M059J (cell line): ENCODE measurements around the gene EYA3. TPM values are rescaled to one million over a fixed set of nuclear protein-coding genes. Genes with fewer than 3 reads are reported as not detected.

Source experiments
- DNase-seq: peaks from one replicate; pipeline ENCODE4 v3.0.0-alpha.2; 2012; ENCODE audit warnings: low read depth
- total RNA-seq: library from RNA; depleted of rRNA; stranded (reverse); fragments of >200 nt; shearing (Covaris generic); gene quantifications from 2 replicates; pipeline ENCODE4 v1.2.3, GENCODE V29; 2014; rRNA removed

EYA3 gene, protein sequence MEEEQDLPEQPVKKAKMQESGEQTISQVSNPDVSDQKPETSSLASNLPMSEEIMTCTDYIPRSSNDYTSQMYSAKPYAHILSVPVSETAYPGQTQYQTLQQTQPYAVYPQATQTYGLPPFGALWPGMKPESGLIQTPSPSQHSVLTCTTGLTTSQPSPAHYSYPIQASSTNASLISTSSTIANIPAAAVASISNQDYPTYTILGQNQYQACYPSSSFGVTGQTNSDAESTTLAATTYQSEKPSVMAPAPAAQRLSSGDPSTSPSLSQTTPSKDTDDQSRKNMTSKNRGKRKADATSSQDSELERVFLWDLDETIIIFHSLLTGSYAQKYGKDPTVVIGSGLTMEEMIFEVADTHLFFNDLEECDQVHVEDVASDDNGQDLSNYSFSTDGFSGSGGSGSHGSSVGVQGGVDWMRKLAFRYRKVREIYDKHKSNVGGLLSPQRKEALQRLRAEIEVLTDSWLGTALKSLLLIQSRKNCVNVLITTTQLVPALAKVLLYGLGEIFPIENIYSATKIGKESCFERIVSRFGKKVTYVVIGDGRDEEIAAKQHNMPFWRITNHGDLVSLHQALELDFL
- 20.0 and 25.4 TPM in 2 replicates for total RNA-seq

DNA sequence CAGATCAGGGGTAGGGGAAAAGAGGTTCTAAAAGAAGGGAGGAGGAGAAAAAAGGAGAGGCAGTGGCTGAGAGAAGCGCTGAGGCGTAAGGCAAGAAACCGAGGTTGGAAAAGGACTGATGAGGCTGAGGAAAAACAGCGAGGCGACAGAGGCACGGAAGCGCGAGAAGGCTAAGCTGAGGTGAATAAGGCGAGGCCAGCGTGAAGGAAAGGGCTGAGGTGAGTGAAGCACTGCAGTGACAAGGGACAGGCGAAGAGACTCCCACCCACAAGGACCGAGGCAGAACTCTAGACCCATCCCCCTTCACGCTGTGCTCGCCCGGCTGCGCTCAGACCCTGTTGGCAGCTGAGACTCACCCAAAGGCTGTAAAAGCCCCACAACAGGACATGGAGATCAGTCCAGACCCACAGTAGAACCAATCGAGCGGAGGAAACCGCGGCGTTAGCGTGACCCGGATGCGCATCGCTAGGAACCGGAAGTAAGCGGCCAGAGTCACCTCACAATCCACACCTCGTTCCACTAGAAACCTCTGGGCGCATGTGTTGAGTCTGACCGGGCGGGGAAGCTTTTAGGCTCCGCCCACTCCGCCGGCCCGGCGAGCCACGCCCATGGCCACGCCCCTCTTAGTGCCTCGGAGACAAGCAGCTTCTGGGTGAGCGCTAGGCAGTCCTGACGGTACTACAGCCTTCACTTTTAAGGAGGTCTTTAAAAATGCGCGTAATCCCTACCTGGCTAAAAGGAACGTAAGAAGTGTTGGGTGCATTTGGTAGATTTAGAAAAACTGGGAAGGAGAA, at the start of gene EYA3:
Gene EYA3 (minus strand): TSS at position 443 of the 794 bp plus-strand sequence. CDS start 30,584 bp downstream, outside the sequence.
- DNase-seq: peak; percentile 98

DNA sequence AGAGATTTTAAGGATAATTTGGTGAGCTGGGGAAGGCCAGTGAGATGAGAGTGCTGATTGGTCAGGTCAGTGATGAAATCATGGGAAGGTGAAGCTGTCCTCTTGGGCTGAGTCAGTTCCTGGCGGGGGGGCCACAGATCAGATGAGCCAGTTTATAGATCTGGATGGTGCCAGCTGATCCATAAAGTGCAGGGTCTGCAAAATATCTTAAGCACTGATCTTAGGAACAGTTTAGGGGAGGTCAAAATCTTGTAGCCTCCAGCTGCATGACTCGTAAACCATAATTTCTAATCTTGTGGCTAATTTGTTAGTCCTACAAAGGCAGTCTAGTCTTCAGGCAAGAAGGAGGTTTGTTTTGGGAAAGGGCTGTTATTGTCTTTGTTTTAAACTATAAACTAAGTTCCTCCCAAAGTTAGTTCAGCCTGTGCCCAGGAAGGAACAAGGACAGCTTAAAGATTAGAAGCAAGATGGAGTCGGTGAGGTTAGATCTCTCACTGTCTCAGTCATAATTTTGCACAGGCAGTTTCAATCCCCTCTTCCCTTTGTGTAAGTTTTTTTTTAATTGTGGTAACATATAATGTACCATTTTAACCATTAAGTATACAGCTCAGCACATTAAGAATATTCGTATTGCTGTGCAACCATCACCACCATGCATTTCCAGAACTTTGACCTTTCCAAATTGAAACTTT, 48.7 kb upstream of the EYA3 start:
- peak; percentile 93 for DNase-seq

- peak; percentile 56 for DNase-seq
These were observed 47.9 kb upstream of the EYA3 start for GRCh38 chr1:28136169-28136921.

DNA sequence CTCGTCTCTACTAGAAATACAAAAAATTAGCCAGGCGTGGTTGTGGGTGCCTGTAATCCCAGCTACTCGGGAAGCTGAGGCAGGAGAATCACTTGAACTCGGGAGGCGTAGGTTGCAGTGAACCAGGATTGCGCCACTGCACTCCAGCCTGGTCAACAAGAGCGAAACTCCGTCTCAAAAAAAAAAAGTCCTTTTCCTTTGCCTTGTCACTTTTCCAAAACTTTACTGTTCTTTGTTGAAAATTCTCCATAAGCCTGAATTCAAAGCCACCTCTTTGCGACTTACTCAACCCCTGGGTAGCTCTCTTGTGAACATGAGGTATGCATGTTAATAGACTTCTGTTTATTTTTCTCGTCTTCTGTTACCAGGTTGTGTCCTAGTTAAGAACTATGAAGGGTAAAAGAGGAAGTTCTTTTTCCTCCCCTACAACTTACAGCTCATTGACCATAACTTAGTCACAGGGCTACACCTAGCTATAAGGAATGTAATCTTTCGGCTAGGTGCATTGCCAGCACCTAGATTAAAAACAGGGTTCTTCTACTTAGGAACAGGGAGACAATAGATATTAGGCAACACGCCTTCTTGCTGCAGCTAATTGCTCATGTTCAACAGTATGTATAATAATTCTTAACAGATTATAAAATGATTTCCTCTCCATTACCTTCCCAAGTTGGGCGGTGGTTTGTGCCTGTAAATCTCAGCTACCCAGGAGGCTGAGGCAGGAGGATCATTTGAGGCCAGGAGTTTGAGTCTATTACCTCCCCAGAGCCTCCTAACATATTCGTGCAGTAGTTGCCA, 47.2 kb upstream of the EYA3 start:
- DNase-seq: peak; percentile 87

DNA sequence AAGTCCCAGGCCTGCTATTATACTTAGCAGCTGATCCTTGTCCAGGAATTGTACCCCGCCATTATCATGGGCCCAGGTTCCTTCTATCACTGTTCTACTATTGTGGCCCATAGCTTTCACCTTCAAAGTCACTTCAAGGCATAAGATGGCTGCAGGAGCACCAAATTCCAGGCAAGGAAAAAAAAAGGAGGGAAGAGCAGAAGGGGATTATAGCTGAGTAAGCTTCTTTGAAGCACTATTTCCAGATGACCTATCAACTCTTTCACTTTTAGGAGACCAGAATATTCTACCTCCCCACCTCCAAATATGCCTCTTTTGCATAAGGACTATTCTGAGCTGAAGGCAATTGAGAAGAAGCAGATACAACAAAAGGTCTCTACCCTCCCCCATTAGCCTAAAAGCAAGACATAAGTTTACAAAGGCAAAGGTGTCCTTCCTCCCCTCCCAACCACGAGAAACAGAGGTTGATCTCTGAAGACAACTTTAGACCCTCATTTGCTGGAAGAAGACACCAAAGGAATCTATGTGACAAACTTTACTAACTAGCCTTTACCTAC, 46.3 kb upstream of the EYA3 start:
- DNase-seq: no peak

DNA sequence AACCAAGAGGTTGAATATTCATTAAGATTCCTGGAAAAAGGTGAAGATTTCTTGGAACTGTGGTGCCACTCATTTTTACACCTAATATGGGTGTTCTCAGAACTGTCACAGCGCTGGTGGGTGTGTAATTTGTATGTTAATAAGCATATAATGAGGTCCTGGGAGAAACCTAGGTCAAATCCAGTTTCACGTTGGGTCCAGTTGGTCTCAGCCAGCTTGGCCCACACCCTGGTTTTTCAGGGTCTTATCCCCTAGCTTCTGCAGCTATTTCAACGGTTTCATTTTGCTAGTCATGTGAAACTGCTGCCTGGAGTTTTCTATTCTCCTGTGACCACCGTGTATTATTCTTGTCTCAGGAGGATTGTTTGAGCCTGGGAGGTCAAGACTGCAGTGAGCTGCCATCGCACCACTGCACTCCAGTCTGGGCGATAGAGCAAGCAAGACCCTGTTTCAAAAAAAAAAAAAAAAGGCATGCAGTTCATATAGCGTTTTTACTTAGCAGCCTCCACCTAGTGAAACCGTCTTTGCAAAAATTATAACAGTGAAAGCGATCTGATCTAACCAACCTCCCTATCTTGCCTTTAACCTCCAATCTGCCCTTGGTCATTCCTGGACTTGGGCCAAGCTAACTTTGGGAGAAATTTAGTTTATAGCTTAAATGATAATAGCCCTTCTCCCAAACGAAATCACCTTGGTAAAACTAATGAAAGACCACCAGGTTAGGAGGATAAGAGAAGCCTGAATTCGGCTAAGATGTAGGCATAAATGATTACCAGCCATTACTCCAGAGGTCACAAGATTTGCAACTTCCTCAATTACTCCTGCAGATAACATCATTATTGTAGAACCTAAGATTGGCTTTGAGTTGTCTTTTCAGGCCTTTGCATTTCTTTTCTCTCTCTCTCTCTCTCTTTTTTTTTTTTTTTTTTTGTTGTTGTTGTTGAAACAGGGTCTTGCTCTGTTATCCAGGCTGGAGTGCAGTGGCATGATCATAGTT, 44.1 kb upstream of the EYA3 start:
- no peak for DNase-seq

DNA sequence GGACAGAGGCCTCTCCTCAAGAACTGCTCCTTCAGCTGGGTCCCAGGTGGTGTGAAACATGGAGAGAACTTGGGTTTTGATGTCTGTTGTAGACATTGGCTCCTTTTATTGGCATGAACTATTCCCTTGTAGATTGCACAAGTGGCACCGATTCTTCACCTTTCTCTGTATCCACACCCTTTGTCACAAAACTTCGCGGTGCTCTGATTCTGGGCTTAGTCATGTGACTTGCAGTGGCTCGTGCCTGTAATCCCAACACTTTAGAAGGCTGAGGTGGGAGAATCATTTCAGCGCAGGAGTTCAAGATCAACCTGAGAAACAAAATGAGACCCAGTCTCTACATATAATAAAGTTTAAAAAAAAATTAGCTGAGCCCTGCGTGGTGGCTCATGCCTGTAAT, 42.5 kb upstream of the EYA3 start:
- DNase-seq: no peak

DNA sequence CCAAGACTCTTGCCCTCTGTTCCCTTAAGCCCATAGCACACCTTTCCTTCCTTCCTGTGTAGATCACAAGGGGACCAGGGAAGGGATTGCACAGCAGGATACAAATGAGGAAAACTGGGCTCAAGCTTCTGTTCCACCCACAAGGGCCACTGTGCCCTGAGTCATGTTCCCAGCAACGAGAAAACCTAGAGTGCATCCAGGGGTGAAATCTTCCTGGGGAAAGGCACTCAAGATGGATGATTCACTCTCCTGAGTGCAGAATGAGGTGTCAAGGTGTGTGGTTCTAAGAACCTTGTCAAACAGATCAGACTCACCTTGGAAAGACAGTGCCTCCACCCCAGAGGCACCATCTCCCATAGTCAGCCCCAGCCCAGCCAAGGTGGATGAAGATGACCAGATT, 40.7 kb upstream of the EYA3 start:
- DNase-seq: peak; percentile 94

- no peak for DNase-seq
These were observed 39.3 kb upstream of the EYA3 start for GRCh38 chr1:28127617-28128257.

DNA sequence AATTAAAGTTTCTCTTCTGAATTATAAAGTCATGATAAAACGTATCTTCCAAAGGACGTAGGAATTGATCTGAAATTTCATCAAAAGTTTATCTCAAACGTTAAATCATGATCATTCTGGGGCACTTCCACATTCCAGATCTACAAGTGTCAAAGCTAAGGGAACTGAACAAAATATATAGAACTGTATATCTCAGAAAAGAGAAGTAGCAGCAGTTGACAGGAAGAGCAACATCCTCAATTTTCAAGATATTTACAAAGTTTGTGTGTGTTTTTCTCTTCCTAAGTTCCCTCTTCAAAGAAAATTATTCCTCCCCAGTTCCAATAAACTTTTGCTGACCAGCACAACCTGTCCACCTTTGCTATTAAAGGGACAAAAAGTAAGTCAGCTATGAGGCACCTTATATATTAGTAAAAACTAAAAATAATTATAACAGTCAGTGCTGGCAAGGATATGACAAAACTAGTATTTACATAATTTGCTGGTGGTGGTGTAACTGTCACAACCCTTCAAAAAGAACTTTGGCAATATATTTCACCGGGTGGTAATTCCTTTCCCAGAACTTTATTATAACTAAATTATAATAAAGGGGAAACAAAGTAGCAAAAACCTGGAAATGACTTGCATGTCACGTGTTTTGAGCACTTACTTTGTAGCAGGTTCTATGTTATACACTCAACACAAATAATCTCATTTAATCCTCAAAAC, 38.5 kb upstream of the EYA3 start:
- no peak for DNase-seq

DNA sequence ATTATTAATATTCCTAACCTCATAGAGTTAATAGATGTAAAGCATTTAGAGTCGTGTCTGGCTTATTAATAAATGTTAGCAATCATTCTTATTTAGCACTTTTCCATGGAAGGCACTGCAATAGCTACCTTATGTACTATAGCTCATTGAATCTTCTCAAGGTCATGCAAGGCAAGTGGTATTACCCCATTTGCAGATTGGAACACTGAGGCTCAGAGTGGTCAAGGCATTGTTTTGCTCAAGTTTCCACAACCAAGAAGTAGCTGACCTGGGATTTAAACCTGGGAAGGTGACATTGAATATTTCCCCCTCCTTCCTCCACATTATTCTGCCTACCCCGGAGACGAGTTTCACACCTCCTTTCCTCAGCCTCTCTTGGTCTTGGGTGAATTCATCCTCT, 37.8 kb upstream of the EYA3 start:
- DNase-seq: no peak

GRCh38 chr1:28123461-28123961, 35.1 kb upstream of the EYA3 start:
- DNase-seq: peak; percentile 91

DNA sequence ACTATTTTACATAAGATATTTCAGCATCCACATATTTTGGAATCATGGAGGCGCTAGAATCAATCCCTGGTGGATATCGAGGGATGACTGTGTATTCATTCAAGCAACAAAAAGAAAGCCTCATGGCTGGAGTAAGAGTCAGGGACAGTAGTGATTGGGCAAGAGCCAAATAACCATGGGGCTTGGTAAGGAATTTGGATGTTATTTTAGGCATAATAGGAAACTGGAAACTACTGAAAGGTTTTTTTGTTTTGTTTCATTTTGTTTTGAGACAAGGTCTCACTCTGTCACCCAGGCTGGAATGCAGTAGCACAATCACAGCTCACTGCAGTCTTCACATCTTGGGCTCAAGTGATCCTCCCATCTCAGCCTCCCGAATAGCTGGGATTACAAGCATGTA, 33.8 kb upstream of the EYA3 start:
- peak; percentile 85 for DNase-seq

- no peak for DNase-seq
These were observed 31.1 kb upstream of the EYA3 start for GRCh38 chr1:28119556-28119955.

- peak; percentile 45 for DNase-seq
These were observed 30.4 kb upstream of the EYA3 start for GRCh38 chr1:28118640-28119307.

- DNase-seq: peak; percentile 19
These were observed 26.9 kb upstream of the EYA3 start for GRCh38 chr1:28115267-28115666.

DNA sequence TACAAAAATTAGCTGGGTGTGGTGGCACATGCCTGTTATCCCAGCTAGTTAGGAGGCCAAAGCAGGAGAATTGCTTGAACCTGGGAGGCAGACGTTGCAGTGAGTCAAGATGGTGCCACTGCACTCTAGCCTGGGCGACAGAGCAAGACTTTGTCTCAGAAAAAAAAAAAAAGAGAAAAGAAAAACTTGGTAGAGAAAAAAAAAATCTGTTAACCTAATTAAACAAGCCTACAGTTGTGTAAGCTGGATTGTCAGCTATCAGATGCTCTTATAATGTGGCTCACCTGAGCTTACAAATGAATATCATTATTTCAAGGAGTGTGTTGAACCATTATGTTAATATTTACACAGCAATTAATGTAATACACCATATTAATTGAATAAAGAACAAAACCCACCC, 26.4 kb upstream of the EYA3 start:
- no peak for DNase-seq
